Pancreas (tissue), 10 donors: ENCODE measurements around the gene MOK. TPM values are rescaled to one million over a fixed set of nuclear protein-coding genes. Genes with fewer than 3 reads are reported as not detected.

Source experiments
- ATAC-seq, 4 donors: fragments of 200-7000 bp; cut with Tn5 transposase; one replicate each; pipeline versions ENCODE4 v1.8.0 to v1.9.1; 2020; ENCODE audit warnings: mild to moderate bottlenecking in 4 of 4, moderate library complexity in 4 of 4
- DNase-seq, 6 donors: peaks; one replicate each; pipeline ENCODE4 v3.0.0-alpha.2; 2020
- FAIRE-seq: peaks from 2 replicates; lab custom pipeline; 2012; peaks lifted over from hg19 to GRCh38; lab: Jason Lieb, UNC
- H3K27ac ChIP-seq, 4 donors: fragments of 200-600 bp; sonication (generic); 1 replicate in 3 of 4; 2 replicates in 1 of 4; pipeline versions ENCODE4 v1.5.0 to v1.8.0; 2020
- H3K27me3 ChIP-seq, 4 donors: fragments of 200-600 bp; one replicate each; pipeline ENCODE4 v1.8.0; 2021
- H3K36me3 ChIP-seq, 3 donors: fragments of 200-600 bp; sonication (generic) in 1 of 3; one replicate each; pipeline versions ENCODE4 v1.5.0 to v1.8.0; 2020 to 2021
- H3K4me1 ChIP-seq, 3 donors: fragments of 200-600 bp; one replicate each; pipeline ENCODE4 v1.8.0; 2021
- H3K4me3 ChIP-seq, 4 donors: fragments of 200-600 bp; sonication (generic) in 2 of 4; one replicate each; pipeline versions ENCODE4 v1.5.0 to v1.8.0; 2020 to 2021
- H3K9me3 ChIP-seq, 4 donors: fragments of 200-600 bp; one replicate each; pipeline ENCODE4 v1.8.0; 2021
- CTCF ChIP-seq, 4 donors: fragments of 200-600 bp; sonication (generic) in 3 of 4; IDR thresholded peaks; one replicate each; pipeline versions ENCODE4 v1.5.0 to v1.8.0; 2021; ENCODE audit warnings: antibody characterized with exemption in 4 of 4
- WGBS, 2 donors: extraction: QIAGEN DNeasy Blood & Tissue Kit; methylation state at CpG; one replicate each; pipeline ENCODE4 v1.1.7; 2013; 5-methylcytosine and 5-hydroxymethylcytosine counted together
- intact Hi-C, 3 donors: fragments of 100-400 bp; cut with DNase I; formaldehyde crosslinking; loops; one replicate each; pipeline versions ENCODE4 v1.11.1 to v1.14.2; 2022
- polyA plus RNA-seq, 2 donors: library from polyadenylated mRNA; stranded (reverse); fragments of 200-250 nt; gene quantifications; one replicate each; pipeline ENCODE4 v1.2.3, GENCODE V29; 2013
- total RNA-seq, 6 donors: library from RNA; stranded (reverse); fragmentation: NEBNext Ultra II Directional in 4 of 6; extraction: Animal tissue kit (Norgen Biotek cat#: 25700) in 4 of 6; gene quantifications; one replicate each; pipeline versions ENCODE4 v1.2.1 to v1.2.4, GENCODE V29; 2021 to 2023
- donor health status: healthy with polysubstance abuse.
- donor health status: DM: no; HTN: no; CAD: no; lungs with moderate emphysema.
- donor health status: DM: no; HTN: no; CAD: no.
- donor health status: control.
- donor health status: control.
- donor health status: Bipolar disorder and iron deficiency.
- donor health status: DM: yes; HTN: yes; CAD: no.
- donor health status: DM: no; HTN: no; CAD: no.
- donor health status: DM: no; HTN: no; CAD: no.
- donor health status: DM: yes; HTN: yes; CAD: no.

Gene MOK
- total and polyA plus RNA-seq, 8 donors: 7.7 to 35.9 (median 9.4) TPM

GRCh38 chr14:102342238-102342637, 37.3 kb upstream of the MOK start:
- FAIRE-seq (no peak), DNase-seq (no peak), ATAC-seq (no peak)
- intact Hi-C loops: no loop called here
- H3K36me3 ChIP-seq: peaks cover 0 to 19% (median 8%) of the 10 kb centered on the region in 3 donors
- WGBS, 2 donors: 90 to 92% methylated on average over 5 of the region's 5 CpGs
- H3K9me3 ChIP-seq: no peaks in the 10 kb centered on the region
- no peaks in the 10 kb centered on the region for H3K27me3 ChIP-seq
- no peak overlapping the region for H3K27ac ChIP-seq
- no peak for TF ChIP-seq CTCF (IDR thresholded peaks at IDR 0.05)
- no peak overlapping the region for H3K4me3 ChIP-seq
- no peaks in the 10 kb centered on the region for H3K4me1 ChIP-seq

- FAIRE-seq (no peak), DNase-seq (no peak), ATAC-seq (peak in 1 of 4 donors; percentile 11)
- intact Hi-C loops: no loop called here
- 87 to 88% methylated on average over 8 of the region's 8 CpGs for whole genome bisulfite sequencing, 2 donors
- Histone ChIP-seq H3K36me3 (peaks cover 0 to 12% (median 8%) of the 10 kb centered on the region in 3 donors), H3K27ac (no peak overlapping the region), H3K4me3 (no peak overlapping the region), H3K27me3 (no peaks in the 10 kb centered on the region), H3K4me1 (no peaks in the 10 kb centered on the region), H3K9me3 (no peaks in the 10 kb centered on the region)
- no peak for TF ChIP-seq CTCF (IDR thresholded peaks at IDR 0.05)
Observed at GRCh38 chr14:102341566-102341965, 36.6 kb upstream of the MOK start.

- Histone ChIP-seq H3K27ac (no peak overlapping the region), H3K27me3 (no peaks in the 10 kb centered on the region), H3K4me3 (no peak overlapping the region), H3K4me1 (no peaks in the 10 kb centered on the region), H3K36me3 (peaks cover 0 to 11% (median 0%) of the 10 kb centered on the region in 3 donors), H3K9me3 (no peaks in the 10 kb centered on the region)
- ATAC-seq: no peak
- TF ChIP-seq CTCF (IDR thresholded peaks at IDR 0.05): no peak
- intact Hi-C loops: no loop called here
- no peak for FAIRE-seq
- WGBS, 2 donors: 90 to 93% methylated on average over 9 of the region's 9 CpGs
- peak in 1 of 6 donors; percentile 13 for DNase-seq
Observed at GRCh38 chr14:102338724-102339123, 33.8 kb upstream of the MOK start.

- 88 to 95% methylated on average over 7 of the region's 7 CpGs for WGBS, 2 donors
- DNase-seq (peak in 2 of 6 donors; percentile 6 to 45), ATAC-seq (no peak), FAIRE-seq (no peak)
- no peak overlapping the region for H3K4me3 ChIP-seq
- no peak for TF ChIP-seq CTCF (IDR thresholded peaks at IDR 0.05)
- no peaks in the 10 kb centered on the region for H3K9me3 ChIP-seq
- intact Hi-C loops: no loop called here
- H3K36me3 ChIP-seq: peaks cover 0 to 18% (median 0%) of the 10 kb centered on the region in 3 donors
- H3K27ac ChIP-seq: no peak overlapping the region
- no peaks in the 10 kb centered on the region for H3K27me3 ChIP-seq
- no peaks in the 10 kb centered on the region for H3K4me1 ChIP-seq
Observed at GRCh38 chr14:102335163-102335562, 30.2 kb upstream of the MOK start.

- ATAC-seq (no peak), DNase-seq (peak in 2 of 6 donors; percentile 14 to 43), FAIRE-seq (no peak)
- Histone ChIP-seq H3K27ac (no peak overlapping the region), H3K9me3 (no peaks in the 10 kb centered on the region), H3K27me3 (no peaks in the 10 kb centered on the region), H3K36me3 (peaks cover 0 to 17% (median 0%) of the 10 kb centered on the region in 3 donors), H3K4me1 (no peaks in the 10 kb centered on the region), H3K4me3 (no peak overlapping the region)
- WGBS, 2 donors: 93 to 95% methylated on average over 13 of the region's 13 CpGs
- intact Hi-C loops: no loop called here
- TF ChIP-seq CTCF (IDR thresholded peaks at IDR 0.05): no peak
Observed at GRCh38 chr14:102333795-102334705, 29.1 kb upstream of the MOK start.
